Neural cell (in vitro differentiated cells): Measurements from ENCODE around the gene ENTPD2.

ENCODE experiments used
- EP300 ChIP-seq: fragments of 450-650 bp; conservative IDR thresholded peaks from 2 replicates; pipeline ENCODE4 v1.6.1; 2014; ENCODE audit warnings: antibody characterized with exemption, mild to moderate bottlenecking, moderate library complexity; ENCODE audit not compliant: poor library complexity, severe bottlenecking
- EZH2 ChIP-seq: fragments of 200-600, 300-800 bp; shearing (Covaris generic), sonication (generic); IDR thresholded peaks from 2 replicates; pipeline ENCODE4 v1.6.1; 2014; ENCODE audit warnings: antibody characterized with exemption, low read length, borderline replicate concordance, mild to moderate bottlenecking; ENCODE audit not compliant: insufficient read depth, poor library complexity, severe bottlenecking
- POLR2AphosphoS5 ChIP-seq: IDR thresholded peaks from 2 replicates; pipeline ENCODE4 v1.6.1; 2012
- RAD21 ChIP-seq: fragments of 450-650 bp; conservative IDR thresholded peaks from 2 replicates; pipeline ENCODE4 v1.6.1; 2014; ENCODE audit warnings: antibody characterized with exemption, mild to moderate bottlenecking, moderate library complexity
- TAF1 ChIP-seq: IDR thresholded peaks from 2 replicates; pipeline ENCODE4 v1.6.1; 2012; ENCODE audit warnings: low read depth
- TF ChIP-seq, protein P1 (sequence below): fragments of 450-650 bp; IDR thresholded peaks from 2 replicates; pipeline ENCODE4 v1.5.1; 2014; ENCODE audit warnings: antibody characterized with exemption, mild to moderate bottlenecking, moderate library complexity; ENCODE audit not compliant: poor library complexity, severe bottlenecking
- TF ChIP-seq, protein P2 (sequence below): IDR thresholded peaks from 2 replicates; pipeline ENCODE4 v1.6.1; 2012; ENCODE audit warnings: borderline replicate concordance

DNA sequence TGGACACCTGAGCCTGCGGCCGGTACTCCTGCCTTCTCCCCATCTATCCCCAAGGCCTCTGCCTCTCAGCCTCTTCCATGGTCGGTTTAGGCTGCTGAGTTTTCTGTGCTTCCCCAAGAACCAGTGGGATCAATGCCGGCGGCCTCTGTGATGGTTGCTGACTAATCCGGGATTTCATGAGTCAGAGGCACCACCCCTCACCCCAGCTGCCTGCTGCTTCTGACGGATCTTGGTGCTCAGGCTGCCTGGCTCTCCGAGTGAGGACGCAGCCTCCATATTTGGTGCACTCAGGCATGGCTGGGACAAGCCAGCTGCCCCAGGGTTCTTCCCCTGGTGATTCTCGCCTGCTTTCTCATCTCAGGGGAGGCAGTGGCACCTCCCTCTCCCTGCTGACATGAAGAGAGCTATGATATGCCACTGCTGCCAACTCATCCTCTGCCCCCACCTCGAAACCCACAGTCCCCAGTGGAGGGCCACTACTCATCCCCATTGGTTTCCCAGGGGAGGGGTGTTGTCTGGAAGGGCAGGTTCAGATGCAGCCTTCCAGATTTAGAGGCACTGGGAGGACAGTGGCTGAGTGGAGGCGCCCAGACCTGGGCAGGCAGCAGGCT lies 29.6 kb upstream of the ENTPD2 start:
- TF ChIP-seq, protein P1, sequence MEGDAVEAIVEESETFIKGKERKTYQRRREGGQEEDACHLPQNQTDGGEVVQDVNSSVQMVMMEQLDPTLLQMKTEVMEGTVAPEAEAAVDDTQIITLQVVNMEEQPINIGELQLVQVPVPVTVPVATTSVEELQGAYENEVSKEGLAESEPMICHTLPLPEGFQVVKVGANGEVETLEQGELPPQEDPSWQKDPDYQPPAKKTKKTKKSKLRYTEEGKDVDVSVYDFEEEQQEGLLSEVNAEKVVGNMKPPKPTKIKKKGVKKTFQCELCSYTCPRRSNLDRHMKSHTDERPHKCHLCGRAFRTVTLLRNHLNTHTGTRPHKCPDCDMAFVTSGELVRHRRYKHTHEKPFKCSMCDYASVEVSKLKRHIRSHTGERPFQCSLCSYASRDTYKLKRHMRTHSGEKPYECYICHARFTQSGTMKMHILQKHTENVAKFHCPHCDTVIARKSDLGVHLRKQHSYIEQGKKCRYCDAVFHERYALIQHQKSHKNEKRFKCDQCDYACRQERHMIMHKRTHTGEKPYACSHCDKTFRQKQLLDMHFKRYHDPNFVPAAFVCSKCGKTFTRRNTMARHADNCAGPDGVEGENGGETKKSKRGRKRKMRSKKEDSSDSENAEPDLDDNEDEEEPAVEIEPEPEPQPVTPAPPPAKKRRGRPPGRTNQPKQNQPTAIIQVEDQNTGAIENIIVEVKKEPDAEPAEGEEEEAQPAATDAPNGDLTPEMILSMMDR = no peak
- no peak for TF ChIP-seq EP300
- no peak for TF ChIP-seq RAD21
- TF ChIP-seq, protein P2, sequence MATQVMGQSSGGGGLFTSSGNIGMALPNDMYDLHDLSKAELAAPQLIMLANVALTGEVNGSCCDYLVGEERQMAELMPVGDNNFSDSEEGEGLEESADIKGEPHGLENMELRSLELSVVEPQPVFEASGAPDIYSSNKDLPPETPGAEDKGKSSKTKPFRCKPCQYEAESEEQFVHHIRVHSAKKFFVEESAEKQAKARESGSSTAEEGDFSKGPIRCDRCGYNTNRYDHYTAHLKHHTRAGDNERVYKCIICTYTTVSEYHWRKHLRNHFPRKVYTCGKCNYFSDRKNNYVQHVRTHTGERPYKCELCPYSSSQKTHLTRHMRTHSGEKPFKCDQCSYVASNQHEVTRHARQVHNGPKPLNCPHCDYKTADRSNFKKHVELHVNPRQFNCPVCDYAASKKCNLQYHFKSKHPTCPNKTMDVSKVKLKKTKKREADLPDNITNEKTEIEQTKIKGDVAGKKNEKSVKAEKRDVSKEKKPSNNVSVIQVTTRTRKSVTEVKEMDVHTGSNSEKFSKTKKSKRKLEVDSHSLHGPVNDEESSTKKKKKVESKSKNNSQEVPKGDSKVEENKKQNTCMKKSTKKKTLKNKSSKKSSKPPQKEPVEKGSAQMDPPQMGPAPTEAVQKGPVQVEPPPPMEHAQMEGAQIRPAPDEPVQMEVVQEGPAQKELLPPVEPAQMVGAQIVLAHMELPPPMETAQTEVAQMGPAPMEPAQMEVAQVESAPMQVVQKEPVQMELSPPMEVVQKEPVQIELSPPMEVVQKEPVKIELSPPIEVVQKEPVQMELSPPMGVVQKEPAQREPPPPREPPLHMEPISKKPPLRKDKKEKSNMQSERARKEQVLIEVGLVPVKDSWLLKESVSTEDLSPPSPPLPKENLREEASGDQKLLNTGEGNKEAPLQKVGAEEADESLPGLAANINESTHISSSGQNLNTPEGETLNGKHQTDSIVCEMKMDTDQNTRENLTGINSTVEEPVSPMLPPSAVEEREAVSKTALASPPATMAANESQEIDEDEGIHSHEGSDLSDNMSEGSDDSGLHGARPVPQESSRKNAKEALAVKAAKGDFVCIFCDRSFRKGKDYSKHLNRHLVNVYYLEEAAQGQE = no peak
- no peak for TF ChIP-seq TAF1
- TF ChIP-seq EZH2 = no peak
- TF ChIP-seq POLR2AphosphoS5 = no peak
